CD4-positive, alpha-beta T cell treated with Interleukin-12 subunit alpha and Interleukin-12 subunit beta, for 1 hour (primary cell): ENCODE measurements around the gene TVP23A.
A peak's percentile ranks its signal among the peaks of the same experiment; 100 is the strongest.
"Not testable (repeated sequence)": the region's sequence is repeated elsewhere in the genome, so short reads cannot be mapped to it uniquely, and the experiment has no call there.

ENCODE experiments used
- DNase-seq: peaks from one replicate; pipeline ENCODE4 v3.0.0-alpha.2; 2020

The TVP23A gene

DNA sequence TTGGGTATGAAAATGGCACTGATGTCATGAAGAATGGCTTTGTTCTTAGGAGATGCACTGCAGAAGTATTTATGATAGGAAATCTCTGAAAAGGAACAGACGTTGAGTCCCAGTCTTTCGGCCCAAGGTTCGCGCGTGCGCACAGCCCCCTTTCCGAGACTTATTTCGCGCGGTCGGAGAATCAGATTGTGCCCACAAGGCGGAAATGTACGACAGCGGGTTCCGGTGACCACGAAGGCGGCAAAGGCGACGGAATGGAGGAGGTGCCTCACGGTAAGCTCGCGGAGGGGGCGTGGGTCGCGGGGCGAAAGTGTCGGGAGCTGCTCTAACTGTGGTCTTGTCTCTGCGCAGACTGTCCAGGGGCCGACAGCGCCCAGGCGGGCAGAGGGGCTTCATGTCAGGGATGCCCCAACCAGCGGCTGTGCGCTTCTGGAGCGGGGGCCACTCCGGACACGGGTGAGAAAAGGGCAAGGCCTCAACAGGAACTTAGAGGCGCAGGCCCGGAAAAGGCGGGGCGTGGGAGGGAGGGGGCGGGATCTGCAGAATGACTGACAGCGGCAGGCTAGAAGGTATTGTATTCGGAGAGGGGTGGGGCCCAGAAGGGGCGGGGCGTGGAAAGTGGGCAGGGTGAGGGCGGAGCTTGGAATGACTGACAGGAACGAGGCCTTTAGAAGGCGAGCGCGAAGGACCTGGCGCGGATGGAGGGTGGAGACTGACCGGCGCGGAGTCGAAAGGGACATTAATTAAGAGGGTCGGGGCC, 74.8 kb downstream of the TVP23A start, which contains the start of gene NUBP1:
NUBP1 (plus strand) TSS at position 233 of the 760 bp plus-strand sequence; CDS start at position 255, 22 bp downstream.
- DNase-seq = peak; percentile 99

GRCh38 chr16:10743227-10743609, 75.4 kb downstream of the TVP23A start:
- DNase-seq = no peak

GRCh38 chr16:10741844-10742243, 76.8 kb downstream of the TVP23A start:
- no peak for DNase-seq

GRCh38 chr16:10741249-10741648, 77.3 kb downstream of the TVP23A start:
- not testable (repeated sequence) for DNase-seq

- no peak for DNase-seq
These were observed 77.8 kb downstream of the TVP23A start for GRCh38 chr16:10740845-10741208.

- no peak for DNase-seq
These were observed 78.4 kb downstream of the TVP23A start for GRCh38 chr16:10740000-10740844.

- peak; percentile 29 for DNase-seq
These were observed 80.1 kb downstream of the TVP23A start for GRCh38 chr16:10738231-10739077.

- DNase-seq = peak; percentile 85
These were observed 81.4 kb downstream of the TVP23A start for GRCh38 chr16:10737068-10737625.

DNA sequence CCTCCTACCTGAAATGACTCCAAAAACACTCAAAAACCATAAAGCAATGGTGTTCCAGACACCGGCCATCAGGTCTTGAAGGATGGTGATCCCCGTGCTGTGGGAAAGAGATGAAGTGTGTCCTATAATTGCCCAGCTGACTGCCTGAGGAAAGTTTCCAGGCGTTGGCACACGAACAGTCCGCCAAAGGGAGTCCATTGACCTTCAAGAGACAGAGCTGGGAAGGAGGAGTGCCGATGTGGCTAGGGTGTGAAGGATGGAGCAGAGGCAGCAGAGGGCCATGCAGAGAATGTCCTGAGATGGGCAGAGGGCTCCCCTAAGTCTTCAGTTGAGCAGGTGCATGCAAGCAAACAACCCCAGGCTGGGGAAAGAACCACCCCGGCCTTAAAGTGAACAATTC, 86.8 kb downstream of the TVP23A start:
- no peak for DNase-seq

GRCh38 chr16:10729104-10730048, 89.2 kb downstream of the TVP23A start:
- no peak for DNase-seq

GRCh38 chr16:10728003-10728887, 90.3 kb downstream of the TVP23A start:
- no peak for DNase-seq
